Uterus (tissue), 2 donors: Measurements from ENCODE around the gene CASP4.

Experiments
- POLR2A ChIP-seq, 2 donors: fragments of 450-650 bp; IDR thresholded peaks; one replicate each; pipeline ENCODE4 v1.6.1; 2016; ENCODE audit warnings: antibody characterized with exemption in 2 of 2, mild to moderate bottlenecking in 1 of 2, moderate library complexity in 1 of 2
- TF ChIP-seq, protein P1 (sequence below), 4 experiments: fragments of 200-600 bp in 2 of 4; fragments of 450-650 bp in 2 of 4; sonication (generic) in 2 of 4; IDR thresholded peaks; one replicate each; pipeline ENCODE4 v1.5.1; 2016 to 2019; ENCODE audit warnings: antibody characterized with exemption in 4 of 4, mild to moderate bottlenecking in 2 of 4, moderate library complexity in 1 of 4

DNA sequence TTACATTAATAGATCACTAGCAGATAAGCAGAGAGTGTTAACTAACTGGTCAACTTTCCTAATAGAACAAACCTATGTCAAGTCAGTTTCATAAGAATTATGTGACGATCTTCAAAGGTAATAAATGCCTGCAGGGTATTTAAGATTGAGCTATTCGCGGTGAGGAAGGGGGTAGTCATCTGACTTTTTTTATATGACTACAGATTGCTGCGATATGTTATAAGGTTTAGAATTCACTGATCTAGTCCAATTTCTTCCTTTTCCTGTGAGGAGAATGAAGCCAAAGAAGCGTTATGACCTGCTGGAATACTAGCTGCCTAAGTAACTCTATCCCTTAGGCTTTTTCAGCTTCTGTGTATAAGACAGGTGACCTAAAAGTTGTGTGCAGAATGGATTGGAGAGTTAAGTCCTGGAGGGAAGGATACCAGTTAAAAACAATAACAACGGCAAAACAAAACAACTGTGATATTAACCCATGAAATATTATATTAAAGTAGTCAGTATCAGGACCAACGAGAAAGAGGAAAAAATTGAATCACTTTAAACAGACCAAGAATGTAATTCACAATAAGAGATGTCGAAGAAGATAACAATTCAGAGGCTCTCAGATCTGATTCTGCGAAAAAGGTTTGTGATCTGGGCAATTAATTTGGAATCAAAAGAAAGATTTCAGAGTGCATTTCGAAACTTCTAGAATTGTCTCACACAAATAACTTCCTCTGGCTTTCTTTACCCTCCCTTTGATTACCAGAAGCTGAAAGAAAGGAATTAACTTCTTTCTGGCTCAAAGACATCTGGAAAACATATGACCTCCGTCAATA is 630 bp downstream of the CASP4 start:
- TF ChIP-seq, protein P1, sequence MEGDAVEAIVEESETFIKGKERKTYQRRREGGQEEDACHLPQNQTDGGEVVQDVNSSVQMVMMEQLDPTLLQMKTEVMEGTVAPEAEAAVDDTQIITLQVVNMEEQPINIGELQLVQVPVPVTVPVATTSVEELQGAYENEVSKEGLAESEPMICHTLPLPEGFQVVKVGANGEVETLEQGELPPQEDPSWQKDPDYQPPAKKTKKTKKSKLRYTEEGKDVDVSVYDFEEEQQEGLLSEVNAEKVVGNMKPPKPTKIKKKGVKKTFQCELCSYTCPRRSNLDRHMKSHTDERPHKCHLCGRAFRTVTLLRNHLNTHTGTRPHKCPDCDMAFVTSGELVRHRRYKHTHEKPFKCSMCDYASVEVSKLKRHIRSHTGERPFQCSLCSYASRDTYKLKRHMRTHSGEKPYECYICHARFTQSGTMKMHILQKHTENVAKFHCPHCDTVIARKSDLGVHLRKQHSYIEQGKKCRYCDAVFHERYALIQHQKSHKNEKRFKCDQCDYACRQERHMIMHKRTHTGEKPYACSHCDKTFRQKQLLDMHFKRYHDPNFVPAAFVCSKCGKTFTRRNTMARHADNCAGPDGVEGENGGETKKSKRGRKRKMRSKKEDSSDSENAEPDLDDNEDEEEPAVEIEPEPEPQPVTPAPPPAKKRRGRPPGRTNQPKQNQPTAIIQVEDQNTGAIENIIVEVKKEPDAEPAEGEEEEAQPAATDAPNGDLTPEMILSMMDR (IDR thresholded peaks at IDR 0.05): no peak
- TF ChIP-seq POLR2A (IDR thresholded peaks at IDR 0.05): no peak
